Astrocyte (in vitro differentiated cells and primary cell): ENCODE measurements around the gene DPAGT1.

Experiments used
- CTCF ChIP-seq: IDR thresholded peaks from 2 replicates; pipeline ENCODE4 v1.5.1; 2011; ENCODE audit warnings: low read depth, mild to moderate bottlenecking, inconsistent platforms, low read length, moderate library complexity; ENCODE audit not compliant: insufficient read depth
- EZH2 ChIP-seq: IDR thresholded peaks from 2 replicates; pipeline ENCODE4 v1.6.1; 2012; ENCODE audit warnings: mild to moderate bottlenecking, low read length, inconsistent platforms; ENCODE audit not compliant: insufficient read depth

GRCh38 chr11:119077839-119078238 is 23.8 kb downstream of the DPAGT1 start:
- TF ChIP-seq CTCF (no peak), EZH2 (no peak)
